Measurements from ENCODE around the gene GID8.

DNA sequence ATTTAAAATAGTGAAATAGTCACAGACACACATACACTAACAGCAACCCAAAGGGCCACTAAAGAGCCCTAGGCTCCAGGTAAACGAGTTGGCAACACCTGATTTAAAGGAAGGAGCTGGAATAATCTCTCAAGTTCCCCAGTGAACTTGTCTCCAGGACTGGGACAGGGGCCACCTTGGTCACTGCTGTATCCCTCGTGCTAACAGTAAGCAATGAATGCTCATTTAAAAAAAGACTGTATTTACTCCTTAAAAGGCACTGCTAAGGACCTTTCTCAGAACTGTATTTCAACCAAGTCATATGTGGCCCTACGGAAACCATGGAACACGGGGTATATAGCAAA lies 12.9 kb upstream of the GID8 start:
- TF ChIP-seq, protein P1, sequence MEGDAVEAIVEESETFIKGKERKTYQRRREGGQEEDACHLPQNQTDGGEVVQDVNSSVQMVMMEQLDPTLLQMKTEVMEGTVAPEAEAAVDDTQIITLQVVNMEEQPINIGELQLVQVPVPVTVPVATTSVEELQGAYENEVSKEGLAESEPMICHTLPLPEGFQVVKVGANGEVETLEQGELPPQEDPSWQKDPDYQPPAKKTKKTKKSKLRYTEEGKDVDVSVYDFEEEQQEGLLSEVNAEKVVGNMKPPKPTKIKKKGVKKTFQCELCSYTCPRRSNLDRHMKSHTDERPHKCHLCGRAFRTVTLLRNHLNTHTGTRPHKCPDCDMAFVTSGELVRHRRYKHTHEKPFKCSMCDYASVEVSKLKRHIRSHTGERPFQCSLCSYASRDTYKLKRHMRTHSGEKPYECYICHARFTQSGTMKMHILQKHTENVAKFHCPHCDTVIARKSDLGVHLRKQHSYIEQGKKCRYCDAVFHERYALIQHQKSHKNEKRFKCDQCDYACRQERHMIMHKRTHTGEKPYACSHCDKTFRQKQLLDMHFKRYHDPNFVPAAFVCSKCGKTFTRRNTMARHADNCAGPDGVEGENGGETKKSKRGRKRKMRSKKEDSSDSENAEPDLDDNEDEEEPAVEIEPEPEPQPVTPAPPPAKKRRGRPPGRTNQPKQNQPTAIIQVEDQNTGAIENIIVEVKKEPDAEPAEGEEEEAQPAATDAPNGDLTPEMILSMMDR (IDR thresholded peaks at IDR 0.05), result no peak
- TF ChIP-seq EZH2 (IDR thresholded peaks at IDR 0.05) (no peak), EZH2phosphoT487 (IDR thresholded peaks at IDR 0.05) (no peak)

Measured in neural progenitor cell (in vitro differentiated cells).